H1 (cell line): ENCODE data around the gene DHDDS. TPM values are rescaled to one million over a fixed set of nuclear protein-coding genes. Genes with fewer than 3 reads are reported as not detected.

ENCODE experiments used
- CTCF ChIA-PET: fragments of 300-600 bp; sonication (Branson Sonifier 250); formaldehyde crosslinking; loops from one replicate; lab custom pipeline; 2021; ENCODE audit not compliant: partially characterized antibody; lab: Charles Lee
- POLR2A ChIA-PET: fragments of 300-600 bp; sonication (Branson Sonifier 250); formaldehyde crosslinking; loops from one replicate; lab custom pipeline; 2021; ENCODE audit warnings: inconsistent platforms; ENCODE audit not compliant: partially characterized antibody; lab: Charles Lee
- DNase-seq, 2 experiments: peaks; one replicate each; pipeline versions ENCODE4 v3.0.0 to v3.0.0-alpha.2; 2010 to 2022; ENCODE audit warnings: low spot score in 2 of 2, low read depth in 1 of 2, mixed read lengths in 1 of 2
- FAIRE-seq: peaks from 2 replicates; lab custom pipeline; 2011; peaks lifted over from hg19 to GRCh38; lab: Jason Lieb, UNC
- H2AFZ ChIP-seq: 2 replicates; pipeline ENCODE4 v1.8.1; 2012; ENCODE audit warnings: low read length, inconsistent platforms
- H2AK5ac ChIP-seq: 2 replicates; pipeline ENCODE4 v1.6.1; 2013; ENCODE audit warnings: low read depth, low read length
- H2BK120ac ChIP-seq: replicated peaks from 2 replicates; pipeline ENCODE3; 2013; ENCODE audit warnings: low read depth, low read length, inconsistent platforms
- H2BK12ac ChIP-seq: 2 replicates; pipeline ENCODE4 v1.6.1; 2013; ENCODE audit warnings: low read depth, low read length
- H2BK15ac ChIP-seq: 2 replicates; pipeline ENCODE4 v1.6.1; 2013; ENCODE audit warnings: low read length
- H2BK20ac ChIP-seq: 2 replicates; pipeline ENCODE4 v1.6.1; 2013; ENCODE audit warnings: low read length
- H2BK5ac ChIP-seq: 2 replicates; pipeline ENCODE4 v1.6.1; 2013; ENCODE audit warnings: low read depth, low read length
- H3K14ac ChIP-seq: 2 replicates; pipeline ENCODE4 v1.6.1; 2013; ENCODE audit warnings: inconsistent platforms; ENCODE audit not compliant: insufficient read length
- H3K18ac ChIP-seq: 2 replicates; pipeline ENCODE4 v1.6.1; 2013; ENCODE audit warnings: low read length; ENCODE audit errors: extremely low read depth
- H3K23ac ChIP-seq: 2 replicates; pipeline ENCODE4 v1.6.1; 2013; ENCODE audit warnings: inconsistent platforms; ENCODE audit not compliant: insufficient read length
- H3K23me2 ChIP-seq: 2 replicates; pipeline ENCODE4 v1.6.1; 2013; ENCODE audit warnings: low read depth, low read length
- H3K27ac ChIP-seq: 2 replicates; pipeline ENCODE4 v1.6.1; 2011; ENCODE audit warnings: low read depth, low read length, inconsistent platforms
- H3K27me3 ChIP-seq, 4 experiments: replicated peaks in 1 of 4; 1 replicate in 1 of 4; 2 replicates in 3 of 4; pipeline versions ENCODE4 v1.6.1 to v1.8.1; 2011 to 2013; ENCODE audit warnings: low read length in 3 of 4, mild to moderate bottlenecking in 3 of 4, inconsistent platforms in 2 of 4, mixed read lengths in 2 of 4, moderate library complexity in 1 of 4; ENCODE audit not compliant: control insufficient read depth in 3 of 4, insufficient read depth in 3 of 4; ENCODE audit errors: extremely low read depth in 1 of 4
- H3K36me3 ChIP-seq, 4 experiments: 2 replicates each; pipeline versions ENCODE4 v1.6.1 to v1.8.1; 2011 to 2013; ENCODE audit warnings: mild to moderate bottlenecking in 4 of 4, low read length in 3 of 4, moderate library complexity in 2 of 4, control low read depth in 1 of 4, inconsistent platforms in 1 of 4; ENCODE audit not compliant: insufficient read depth in 4 of 4, control insufficient read depth in 2 of 4
- H3K4ac ChIP-seq: replicated peaks from 2 replicates; pipeline ENCODE3; 2013; ENCODE audit warnings: low read length, low read depth, mixed read lengths, inconsistent platforms; ENCODE audit not compliant: insufficient read length
- H3K4me1 ChIP-seq, 4 experiments: replicated peaks in 1 of 4; 1 replicate in 1 of 4; 2 replicates in 3 of 4; pipeline versions ENCODE4 v1.6.1 to v1.8.1; 2011 to 2013; ENCODE audit warnings: low read length in 3 of 4, inconsistent platforms in 2 of 4, mixed read lengths in 1 of 4; ENCODE audit not compliant: insufficient read depth in 4 of 4, control insufficient read depth in 3 of 4
- H3K4me2 ChIP-seq, 2 experiments: 2 replicates each; pipeline versions ENCODE4 v1.6.1 to v1.8.1; 2011 to 2013; ENCODE audit warnings: low read depth in 2 of 2, low read length in 2 of 2, control low read depth in 1 of 2, inconsistent platforms in 1 of 2, mild to moderate bottlenecking in 1 of 2; ENCODE audit not compliant: insufficient read depth in 1 of 2
- H3K4me3 ChIP-seq, 4 experiments: fragments of 200-600, 300-600 bp in 1 of 4; sonication (generic), shearing (Covaris generic), sonication (Bioruptor Twin) in 1 of 4; 2 replicates each; pipeline versions ENCODE4 v1.5.1 to v1.8.1; 2011 to 2016; ENCODE audit warnings: low read length in 4 of 4, low read depth in 3 of 4, control low read depth in 2 of 4, inconsistent platforms in 2 of 4, mild to moderate bottlenecking in 2 of 4, mixed read lengths in 1 of 4, moderate library complexity in 1 of 4; ENCODE audit not compliant: insufficient read depth in 2 of 4; ENCODE audit errors: extremely low read depth in 1 of 4
- H3K56ac ChIP-seq: replicated peaks from 2 replicates; pipeline ENCODE3; 2013; ENCODE audit warnings: low read depth, mild to moderate bottlenecking, mixed read lengths, low read length, inconsistent platforms; ENCODE audit not compliant: insufficient read length
- H3K79me1 ChIP-seq: 2 replicates; pipeline ENCODE4 v1.6.1; 2013; ENCODE audit warnings: low read depth, low read length, control low read depth
- H3K79me2 ChIP-seq, 2 experiments: 2 replicates each; pipeline versions ENCODE4 v1.6.1 to v1.8.1; 2012 to 2013; ENCODE audit warnings: low read length in 2 of 2, mild to moderate bottlenecking in 2 of 2, inconsistent platforms in 1 of 2; ENCODE audit not compliant: insufficient read depth in 2 of 2, control insufficient read depth in 1 of 2
- H3K9ac ChIP-seq, 4 experiments: replicated peaks in 1 of 4; 1 replicate in 1 of 4; 2 replicates in 3 of 4; pipeline versions ENCODE4 v1.6.1 to v1.8.1; 2011 to 2013; ENCODE audit warnings: low read depth in 3 of 4, low read length in 3 of 4, control low read depth in 2 of 4, mild to moderate bottlenecking in 2 of 4, moderate library complexity in 2 of 4, inconsistent platforms in 1 of 4; ENCODE audit errors: extremely low read depth in 1 of 4
- H3K9me3 ChIP-seq, 2 experiments: 2 replicates each; pipeline versions ENCODE4 v1.6.1 to v1.8.1; 2012 to 2013; ENCODE audit warnings: mild to moderate bottlenecking in 2 of 2, moderate library complexity in 2 of 2, control low read depth in 1 of 2, inconsistent platforms in 1 of 2, low read depth in 1 of 2, low read length in 1 of 2, mixed read lengths in 1 of 2; ENCODE audit not compliant: insufficient read depth in 2 of 2
- H4K20me1 ChIP-seq, 2 experiments: replicated peaks in 1 of 2; 2 replicates each; pipeline versions ENCODE3 to v1.8.1; 2011 to 2013; ENCODE audit warnings: inconsistent platforms in 2 of 2, low read length in 2 of 2, mild to moderate bottlenecking in 1 of 2; ENCODE audit not compliant: insufficient read depth in 2 of 2, control insufficient read depth in 1 of 2
- H4K5ac ChIP-seq: 2 replicates; pipeline ENCODE4 v1.6.1; 2013; ENCODE audit warnings: low read length, low read depth, mixed read lengths, inconsistent platforms; ENCODE audit not compliant: insufficient read length
- H4K8ac ChIP-seq: 2 replicates; pipeline ENCODE4 v1.8.0; 2013; ENCODE audit warnings: mild to moderate bottlenecking, moderate library complexity, low read length, inconsistent platforms; ENCODE audit not compliant: insufficient read depth; ENCODE audit errors: extremely low read depth
- H4K91ac ChIP-seq: replicated peaks from 2 replicates; pipeline ENCODE3; 2013; ENCODE audit warnings: low read length, mixed read lengths, inconsistent platforms; ENCODE audit not compliant: insufficient read length
- ASH2L ChIP-seq: fragments of 200-600, 300-600 bp; sonication (generic); IDR thresholded peaks from one replicate; pipeline ENCODE4 v1.7.1; 2017; ENCODE audit warnings: low read length
- CHD1 ChIP-seq: IDR thresholded peaks from 2 replicates; pipeline ENCODE4 v1.6.1; 2012; ENCODE audit warnings: low read depth, low read length, improper control_type of control experiment
- CREB1 ChIP-seq: IDR thresholded peaks from 2 replicates; pipeline ENCODE4 v1.6.1; 2012; ENCODE audit warnings: inconsistent platforms
- CTCF ChIP-seq, 3 experiments: IDR thresholded peaks; 1 replicate in 2 of 3; 2 replicates in 1 of 3; pipeline versions ENCODE4 v1.5.1 to v1.6.1; 2011; ENCODE audit warnings: low read length in 3 of 3, mild to moderate bottlenecking in 3 of 3, inconsistent platforms in 2 of 3, low read depth in 1 of 3, moderate library complexity in 1 of 3; ENCODE audit not compliant: insufficient read depth in 1 of 3; ENCODE audit errors: control extremely low read depth in 1 of 3
- JUND ChIP-seq: IDR thresholded peaks from 2 replicates; pipeline ENCODE4 v1.6.1; 2011; ENCODE audit warnings: mild to moderate bottlenecking, improper control_type of control experiment, low read length
- KDM4A ChIP-seq: IDR thresholded peaks from one replicate; pipeline ENCODE4 v1.7.1; 2012; ENCODE audit warnings: low read depth, mild to moderate bottlenecking, moderate library complexity, low read length, inconsistent platforms; ENCODE audit not compliant: severe bottlenecking
- PHF8 ChIP-seq: fragments of 200-600 bp; sonication (generic); conservative IDR thresholded peaks from 2 replicates; pipeline ENCODE4 v1.7.1; 2012; ENCODE audit warnings: low read depth, mild to moderate bottlenecking, inconsistent platforms, low read length, moderate library complexity
- SIX5 ChIP-seq: IDR thresholded peaks from 2 replicates; pipeline ENCODE4 v1.6.1; 2011; ENCODE audit warnings: mild to moderate bottlenecking, low read depth, low read length
- SRF ChIP-seq: IDR thresholded peaks from 2 replicates; pipeline ENCODE4 v1.6.1; 2011; ENCODE audit warnings: mild to moderate bottlenecking, low read depth, low read length, moderate library complexity
- USF2 ChIP-seq: IDR thresholded peaks from 2 replicates; pipeline ENCODE4 v1.6.1; 2011; ENCODE audit warnings: low read length, improper control_type of control experiment
- YY1 ChIP-seq: IDR thresholded peaks from 2 replicates; pipeline ENCODE4 v1.6.1; 2011; ENCODE audit warnings: low read depth, mild to moderate bottlenecking, low read length
- WGBS, 2 experiments: shearing (Covaris generic) in 1 of 2; methylation state at CpG; one replicate each; pipeline versions ENCODE4 v1.1.6 to v1.1.7; 2013 to 2015; ENCODE audit warnings: low lambda C conversion rate in 2 of 2, mixed read lengths in 2 of 2, inconsistent platforms in 1 of 2, low coverage in 1 of 2, missing lambda C conversion rate in 1 of 2; ENCODE audit not compliant: insufficient replicate concordance in 2 of 2, insufficient coverage in 1 of 2, insufficient read length in 1 of 2; ENCODE audit errors: extremely low coverage in 1 of 2, missing lambda C conversion rate in 1 of 2; 5-methylcytosine and 5-hydroxymethylcytosine counted together
- polyA plus RNA-seq, 7 experiments: library from polyadenylated mRNA; depleted of rRNA in 3 of 7; stranded (reverse) in 5 of 7; unstranded in 2 of 7; fragments of >200 nt in 5 of 7; fragments of 200-250 nt in 2 of 7; gene quantifications; 1 replicate in 5 of 7; 2 replicates in 1 of 7; 4 replicates in 1 of 7; pipeline versions ENCODE4 v1.2.1 to v1.2.3, GENCODE V29; 2011 to 2013; ENCODE audit warnings: missing spikeins in 2 of 7, mixed read lengths in 2 of 7
- total RNA-seq: library from RNA; stranded (reverse); fragmentation: NEBNext Ultra II Directional; extraction: Animal tissue kit (Norgen Biotek cat#: 25700); gene quantifications from 2 replicates; pipeline ENCODE4 v1.2.1, GENCODE V29; 2021

The DHDDS gene
- total and polyA plus RNA-seq, 2 of the 8 experiments (the other 6 are each of a cell fraction or from before 2014, with no cell fraction given), result 28.3 to 44.6 TPM

GRCh38 chr1:26493267-26493666 is 61.1 kb downstream of the DHDDS start:
- Histone ChIP-seq H3K23me2 (no peaks in the 10 kb centered on the region), H2BK15ac (no peak overlapping the region), H2BK120ac (no peak overlapping the region), H4K20me1 (no peaks in the 10 kb centered on the region), H2BK12ac (no peak overlapping the region), H2BK5ac (no peak overlapping the region), H3K18ac (no peak overlapping the region), H3K56ac (no peak overlapping the region), H2BK20ac (no peak overlapping the region), H3K79me1 (no peaks in the 10 kb centered on the region), H3K36me3 (no peaks in the 10 kb centered on the region), H4K91ac (no peak overlapping the region), H3K4me2 (no peak overlapping the region), H3K14ac (no peak overlapping the region), H3K27me3 (no peaks in the 10 kb centered on the region), H3K4me3 (no peak overlapping the region), H3K4me1 (no peaks in the 10 kb centered on the region; a peak in 1 of 7 replicates), H2AFZ (no peak overlapping the region), H3K9me3 (no peaks in the 10 kb centered on the region), H3K23ac (no peak overlapping the region), H3K9ac (no peak overlapping the region), H3K27ac (no peak overlapping the region), H4K5ac (no peak overlapping the region), H2AK5ac (no peak overlapping the region), H4K8ac (no peak overlapping the region), H3K4ac (no peak overlapping the region), H3K79me2 (no peaks in the 10 kb centered on the region)
- 93% methylated on average over 3 of the region's 3 CpGs; no CpG with 5 or more reads in 1 of the 2 experiments for WGBS, 2 experiments
- DNase-seq, result no peak
- POLR2A ChIA-PET, result interaction anchor here (1.0 to 4.1 kb wide), 3 partner anchors 10 to 22 kb away, joined by 4 to 16 read pairs (median 6); partner anchors contain the start of gene HMGN2
- no peak for FAIRE-seq
- CTCF ChIA-PET, result interaction anchor here (1.3 kb wide), 1 partner anchor 8 kb away, joined by 3 read pairs; no protein-coding TSS in a partner anchor
- TF ChIP-seq SIX5 (no peak), KDM4A (no peak), CTCF (IDR thresholded peaks at IDR 0.05; ENCODE audit: control extremely low read depth in 1 of 3, insufficient read depth in 1 of 3, low read depth in 1 of 3, low read length in 3 of 3) (no peak), USF2 (no peak), JUND (no peak), CREB1 (no peak), YY1 (no peak), SRF (no peak), ASH2L (no peak), CHD1 (no peak), PHF8 (no peak)
